Measurements from ENCODE around the gene TECPR1.

The TECPR1 gene

GRCh38 chr7:98236355-98237185, 15.5 kb downstream of the TECPR1 start:
- no peak for TF ChIP-seq EP300 (IDR thresholded peaks at IDR 0.05; ENCODE audit: borderline replicate concordance)
- TF ChIP-seq, protein P1, sequence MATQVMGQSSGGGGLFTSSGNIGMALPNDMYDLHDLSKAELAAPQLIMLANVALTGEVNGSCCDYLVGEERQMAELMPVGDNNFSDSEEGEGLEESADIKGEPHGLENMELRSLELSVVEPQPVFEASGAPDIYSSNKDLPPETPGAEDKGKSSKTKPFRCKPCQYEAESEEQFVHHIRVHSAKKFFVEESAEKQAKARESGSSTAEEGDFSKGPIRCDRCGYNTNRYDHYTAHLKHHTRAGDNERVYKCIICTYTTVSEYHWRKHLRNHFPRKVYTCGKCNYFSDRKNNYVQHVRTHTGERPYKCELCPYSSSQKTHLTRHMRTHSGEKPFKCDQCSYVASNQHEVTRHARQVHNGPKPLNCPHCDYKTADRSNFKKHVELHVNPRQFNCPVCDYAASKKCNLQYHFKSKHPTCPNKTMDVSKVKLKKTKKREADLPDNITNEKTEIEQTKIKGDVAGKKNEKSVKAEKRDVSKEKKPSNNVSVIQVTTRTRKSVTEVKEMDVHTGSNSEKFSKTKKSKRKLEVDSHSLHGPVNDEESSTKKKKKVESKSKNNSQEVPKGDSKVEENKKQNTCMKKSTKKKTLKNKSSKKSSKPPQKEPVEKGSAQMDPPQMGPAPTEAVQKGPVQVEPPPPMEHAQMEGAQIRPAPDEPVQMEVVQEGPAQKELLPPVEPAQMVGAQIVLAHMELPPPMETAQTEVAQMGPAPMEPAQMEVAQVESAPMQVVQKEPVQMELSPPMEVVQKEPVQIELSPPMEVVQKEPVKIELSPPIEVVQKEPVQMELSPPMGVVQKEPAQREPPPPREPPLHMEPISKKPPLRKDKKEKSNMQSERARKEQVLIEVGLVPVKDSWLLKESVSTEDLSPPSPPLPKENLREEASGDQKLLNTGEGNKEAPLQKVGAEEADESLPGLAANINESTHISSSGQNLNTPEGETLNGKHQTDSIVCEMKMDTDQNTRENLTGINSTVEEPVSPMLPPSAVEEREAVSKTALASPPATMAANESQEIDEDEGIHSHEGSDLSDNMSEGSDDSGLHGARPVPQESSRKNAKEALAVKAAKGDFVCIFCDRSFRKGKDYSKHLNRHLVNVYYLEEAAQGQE (IDR thresholded peaks at IDR 0.05; ENCODE audit: low read depth): no peak
- no peak for TF ChIP-seq EGR1 (IDR thresholded peaks at IDR 0.05)
- no peak for TF ChIP-seq TCF12 (IDR thresholded peaks at IDR 0.05; ENCODE audit: low read depth)
- no peak for TF ChIP-seq TEAD4 (IDR thresholded peaks at IDR 0.05)
- TF ChIP-seq NFIC (IDR thresholded peaks at IDR 0.05): no peak
- TF ChIP-seq MAX (IDR thresholded peaks at IDR 0.05): no peak
- TF ChIP-seq FOXM1 (IDR thresholded peaks at IDR 0.05; ENCODE audit: borderline replicate concordance, low read depth): no peak
- TF ChIP-seq ZBTB7A (IDR thresholded peaks at IDR 0.05; ENCODE audit: low read depth): no peak
- TF ChIP-seq TAF1 (IDR thresholded peaks at IDR 0.05; ENCODE audit: low read depth): no peak
- no peak for TF ChIP-seq YY1 (IDR thresholded peaks at IDR 0.05; ENCODE audit: low read depth)
- no peak for TF ChIP-seq CREB1 (IDR thresholded peaks at IDR 0.05; ENCODE audit: low read depth)

DNA sequence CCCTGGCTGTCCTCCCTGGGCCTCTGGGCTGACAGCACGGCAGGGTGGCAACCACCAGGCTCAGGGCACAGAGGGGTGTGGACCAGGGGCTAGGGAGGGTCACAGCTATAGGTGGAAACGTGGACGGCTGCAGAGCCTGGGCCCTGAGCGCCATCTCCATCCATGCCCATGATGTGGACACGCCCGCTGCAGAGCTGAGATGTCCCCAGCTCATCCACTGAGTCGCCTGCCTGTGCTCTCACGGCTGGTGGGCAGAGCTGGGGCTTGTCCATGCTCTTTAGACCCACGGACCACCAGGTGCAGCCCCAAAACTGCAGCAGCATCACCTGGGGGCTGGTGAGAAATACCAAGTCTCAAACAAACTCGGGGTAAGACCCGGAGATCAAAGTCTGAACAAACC, 16.1 kb downstream of the TECPR1 start:
- TF ChIP-seq CREB1 (IDR thresholded peaks at IDR 0.05; ENCODE audit: low read depth) (no peak), RAD21 (IDR thresholded peaks at IDR 0.05; ENCODE audit: low read depth) (no peak), NFIC (IDR thresholded peaks at IDR 0.05) (no peak), YY1 (IDR thresholded peaks at IDR 0.05; ENCODE audit: low read depth) (no peak), TEAD4 (IDR thresholded peaks at IDR 0.05) (no peak), FOXM1 (IDR thresholded peaks at IDR 0.05; ENCODE audit: borderline replicate concordance, low read depth) (no peak), CEBPB (IDR thresholded peaks at IDR 0.05) (no peak), TCF12 (IDR thresholded peaks at IDR 0.05; ENCODE audit: low read depth) (no peak), MAX (IDR thresholded peaks at IDR 0.05) (no peak), EGR1 (IDR thresholded peaks at IDR 0.05) (no peak), EP300 (IDR thresholded peaks at IDR 0.05; ENCODE audit: borderline replicate concordance) (no peak), TAF1 (IDR thresholded peaks at IDR 0.05; ENCODE audit: low read depth) (no peak)

DNA sequence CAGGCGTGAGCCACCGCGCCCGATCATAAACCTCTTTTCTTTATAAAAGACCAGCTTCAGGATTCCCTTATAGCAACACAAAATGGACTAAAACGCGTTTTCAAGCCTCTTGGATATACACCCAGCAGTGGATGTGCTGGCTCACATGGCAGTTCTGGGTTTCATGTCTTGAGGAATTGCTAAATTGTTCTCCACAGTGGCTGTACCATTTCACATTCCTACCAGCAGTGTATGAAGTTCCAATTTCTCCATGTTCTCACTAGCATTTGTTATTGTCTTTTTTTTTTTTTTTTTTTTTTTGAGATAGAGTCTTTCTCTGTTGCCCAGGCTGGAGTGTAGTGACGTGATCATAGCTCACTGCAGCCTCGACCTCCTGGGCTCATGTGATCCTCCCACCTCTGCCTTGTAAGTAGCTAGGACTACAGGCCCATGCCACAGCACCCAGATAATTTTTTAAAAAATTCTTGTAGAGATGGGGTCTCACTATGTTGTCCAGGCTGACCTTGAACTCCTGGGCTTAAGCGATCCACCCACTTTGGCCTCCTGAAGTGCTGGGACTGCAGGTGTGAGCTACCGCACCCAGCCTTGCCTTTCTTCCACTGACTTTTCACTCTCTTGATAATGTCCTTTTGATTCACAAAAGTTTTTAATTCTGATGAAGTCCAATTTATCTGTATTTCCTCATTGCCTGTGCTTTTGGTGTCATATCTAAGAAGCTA, 17.4 kb downstream of the TECPR1 start:
- TF ChIP-seq, protein P1 (IDR thresholded peaks at IDR 0.05; ENCODE audit: low read depth): no peak
- TF ChIP-seq ZBTB7A (IDR thresholded peaks at IDR 0.05; ENCODE audit: low read depth): no peak
- TF ChIP-seq USF1 (IDR thresholded peaks at IDR 0.05): no peak
- no peak for TF ChIP-seq EP300 (IDR thresholded peaks at IDR 0.05; ENCODE audit: borderline replicate concordance)
- TF ChIP-seq TEAD4 (IDR thresholded peaks at IDR 0.05): no peak
- no peak for TF ChIP-seq RAD21 (IDR thresholded peaks at IDR 0.05; ENCODE audit: low read depth)
- TF ChIP-seq FOXM1 (IDR thresholded peaks at IDR 0.05; ENCODE audit: borderline replicate concordance, low read depth): no peak
- TF ChIP-seq CEBPB (IDR thresholded peaks at IDR 0.05): no peak
- no peak for TF ChIP-seq TAF1 (IDR thresholded peaks at IDR 0.05; ENCODE audit: low read depth)
- TF ChIP-seq CREB1 (IDR thresholded peaks at IDR 0.05; ENCODE audit: low read depth): no peak
- TF ChIP-seq YY1 (IDR thresholded peaks at IDR 0.05; ENCODE audit: low read depth): no peak
- TF ChIP-seq MAX (IDR thresholded peaks at IDR 0.05): no peak

GRCh38 chr7:98233219-98234070, 18.6 kb downstream of the TECPR1 start:
- TF ChIP-seq CEBPB (IDR thresholded peaks at IDR 0.05): no peak
- TF ChIP-seq RAD21 (IDR thresholded peaks at IDR 0.05; ENCODE audit: low read depth): no peak
- TF ChIP-seq TAF1 (IDR thresholded peaks at IDR 0.05; ENCODE audit: low read depth): no peak
- TF ChIP-seq, protein P1 (IDR thresholded peaks at IDR 0.05; ENCODE audit: low read depth): no peak
- TF ChIP-seq ZBTB7A (IDR thresholded peaks at IDR 0.05; ENCODE audit: low read depth): no peak
- no peak for TF ChIP-seq FOXM1 (IDR thresholded peaks at IDR 0.05; ENCODE audit: borderline replicate concordance, low read depth)
- no peak for TF ChIP-seq USF1 (IDR thresholded peaks at IDR 0.05)
- no peak for TF ChIP-seq EP300 (IDR thresholded peaks at IDR 0.05; ENCODE audit: borderline replicate concordance)
- TF ChIP-seq TCF12 (IDR thresholded peaks at IDR 0.05; ENCODE audit: low read depth): no peak
- no peak for TF ChIP-seq MAX (IDR thresholded peaks at IDR 0.05)
- no peak for TF ChIP-seq CREB1 (IDR thresholded peaks at IDR 0.05; ENCODE audit: low read depth)
- TF ChIP-seq TEAD4 (IDR thresholded peaks at IDR 0.05): no peak
- TF ChIP-seq YY1 (IDR thresholded peaks at IDR 0.05; ENCODE audit: low read depth): no peak
- TF ChIP-seq EGR1 (IDR thresholded peaks at IDR 0.05): no peak
- TF ChIP-seq NFIC (IDR thresholded peaks at IDR 0.05): no peak

Measured in Ishikawa (cell line).